ENCODE measurements around the gene RITA1.

DNA sequence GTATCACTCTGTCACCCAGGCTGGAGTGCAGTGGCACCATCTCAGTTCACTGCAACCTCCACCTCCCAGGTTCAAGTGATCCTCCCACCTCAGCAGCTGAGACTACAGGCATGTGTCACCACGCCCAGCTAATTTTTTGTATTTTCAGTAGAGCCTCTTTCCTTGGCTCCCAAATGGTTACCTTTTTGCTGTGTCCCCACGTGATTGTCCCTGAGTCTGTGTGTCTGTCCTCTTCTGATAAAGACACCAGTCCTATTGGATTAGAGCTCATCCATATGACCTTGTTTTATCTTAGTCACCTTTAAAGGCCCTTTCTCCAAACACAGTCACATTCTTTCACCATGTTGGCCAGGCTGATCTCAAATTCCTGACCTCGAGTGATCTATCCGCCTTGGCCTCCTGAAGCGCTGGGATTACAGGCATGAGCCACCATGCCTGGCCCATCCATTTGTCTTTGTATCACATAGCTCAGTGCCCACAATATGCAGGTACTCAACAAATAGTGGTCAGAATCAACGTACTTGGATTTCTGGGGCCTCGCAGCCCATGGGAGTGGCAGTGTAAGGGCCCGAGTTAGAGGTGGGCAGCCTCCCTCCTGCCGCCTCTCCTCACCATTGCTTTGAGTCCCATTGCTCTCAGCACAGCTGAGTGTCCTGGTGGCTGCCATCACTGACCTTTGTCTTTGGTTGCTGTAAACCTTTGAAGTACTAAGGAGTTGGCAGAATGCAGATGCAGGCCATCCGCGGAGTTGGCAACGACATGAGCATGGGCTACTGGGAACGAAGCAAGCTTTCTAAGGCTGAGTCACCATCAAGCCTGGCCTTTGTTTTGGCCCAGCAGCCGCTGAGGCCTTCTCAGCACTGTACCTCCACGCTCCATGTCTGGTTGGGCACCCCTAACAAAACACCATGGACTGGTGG lies 45.1 kb downstream of the RITA1 start:
- no peak for TF ChIP-seq CTCF (IDR thresholded peaks at IDR 0.05)
- TF ChIP-seq NFE2L2 (conservative IDR thresholded peaks at IDR 0.05; ENCODE audit: low read length) = no peak
- TF ChIP-seq FOSL2 (IDR thresholded peaks at IDR 0.05) = no peak
- no peak for TF ChIP-seq FOSL2 (CRISPR knock-in tag; IDR thresholded peaks at IDR 0.05)
- TF ChIP-seq USF2 (IDR thresholded peaks at IDR 0.05) = no peak
